ENCODE results near the gene ADIG. TPM values are rescaled to one million over a fixed set of nuclear protein-coding genes. Genes with fewer than 3 reads are reported as not detected.

ADIG gene
- total and polyA plus RNA-seq, 2 of the 8 experiments (the other 6 are each of a cell fraction or from before 2014, with no cell fraction given) = not detected

Other genes starting within 250 kb of the ADIG start
- 0.48 and 0.63 TPM in 2 replicates for gene LBP, start 234.7 kb upstream of the ADIG start, total RNA-seq (2021; fragmentation: NEBNext Ultra II Directional; extraction: Animal tissue kit (Norgen Biotek cat#: 25700))
- 0.44 and 0.60 TPM in 2 replicates for gene LBP, start 234.7 kb upstream of the ADIG start, polyA plus RNA-seq (2011; rRNA removed)
- gene SNHG17, start 145.9 kb upstream of the ADIG start, total RNA-seq (2021; fragmentation: NEBNext Ultra II Directional; extraction: Animal tissue kit (Norgen Biotek cat#: 25700)) = 59.8 and 63.1 TPM in 2 replicates
- gene SNHG17, start 145.9 kb upstream of the ADIG start, polyA plus RNA-seq (2011; rRNA removed) = 59.4 and 74.4 TPM in 2 replicates
- 33.8 and 35.1 TPM in 2 replicates for gene RALGAPB, start 108.4 kb upstream of the ADIG start, total RNA-seq (2021; fragmentation: NEBNext Ultra II Directional; extraction: Animal tissue kit (Norgen Biotek cat#: 25700))
- 9.2 and 10.6 TPM in 2 replicates for gene RALGAPB, start 108.4 kb upstream of the ADIG start, polyA plus RNA-seq (2011; rRNA removed)
- 0.74 and 0.86 TPM in 2 replicates for gene ARHGAP40, start 20.6 kb downstream of the ADIG start, total RNA-seq (2021; fragmentation: NEBNext Ultra II Directional; extraction: Animal tissue kit (Norgen Biotek cat#: 25700))
- 0.69 and 1.4 TPM in 2 replicates for gene ARHGAP40, start 20.6 kb downstream of the ADIG start, polyA plus RNA-seq (2011; rRNA removed)
- 0.15 and 0.33 TPM in 2 replicates for gene SLC32A1, start 143.3 kb downstream of the ADIG start, total RNA-seq (2021; fragmentation: NEBNext Ultra II Directional; extraction: Animal tissue kit (Norgen Biotek cat#: 25700))
- 0.09 and 0.19 TPM in 2 replicates for gene SLC32A1, start 143.3 kb downstream of the ADIG start, polyA plus RNA-seq (2011; rRNA removed)
- 14.1 and 14.4 TPM in 2 replicates for gene ACTR5, start 167.3 kb downstream of the ADIG start, total RNA-seq (2021; fragmentation: NEBNext Ultra II Directional; extraction: Animal tissue kit (Norgen Biotek cat#: 25700))
- gene ACTR5, start 167.3 kb downstream of the ADIG start, polyA plus RNA-seq (2011; rRNA removed) = 10.4 and 11.7 TPM in 2 replicates
- gene PPP1R16B, start 224.5 kb downstream of the ADIG start, total RNA-seq (2021; fragmentation: NEBNext Ultra II Directional; extraction: Animal tissue kit (Norgen Biotek cat#: 25700)) = 8.9 and 9.7 TPM in 2 replicates
- 2.6 and 3.8 TPM in 2 replicates for gene PPP1R16B, start 224.5 kb downstream of the ADIG start, polyA plus RNA-seq (2011; rRNA removed)